ENCODE results near the gene ZNF341. TPM values are rescaled to one million over a fixed set of nuclear protein-coding genes. Genes with fewer than 3 reads are reported as not detected.

The ZNF341 gene
- total and polyA plus RNA-seq, 2 experiments from 2014 or later: 4.3 to 6.1 TPM

DNA sequence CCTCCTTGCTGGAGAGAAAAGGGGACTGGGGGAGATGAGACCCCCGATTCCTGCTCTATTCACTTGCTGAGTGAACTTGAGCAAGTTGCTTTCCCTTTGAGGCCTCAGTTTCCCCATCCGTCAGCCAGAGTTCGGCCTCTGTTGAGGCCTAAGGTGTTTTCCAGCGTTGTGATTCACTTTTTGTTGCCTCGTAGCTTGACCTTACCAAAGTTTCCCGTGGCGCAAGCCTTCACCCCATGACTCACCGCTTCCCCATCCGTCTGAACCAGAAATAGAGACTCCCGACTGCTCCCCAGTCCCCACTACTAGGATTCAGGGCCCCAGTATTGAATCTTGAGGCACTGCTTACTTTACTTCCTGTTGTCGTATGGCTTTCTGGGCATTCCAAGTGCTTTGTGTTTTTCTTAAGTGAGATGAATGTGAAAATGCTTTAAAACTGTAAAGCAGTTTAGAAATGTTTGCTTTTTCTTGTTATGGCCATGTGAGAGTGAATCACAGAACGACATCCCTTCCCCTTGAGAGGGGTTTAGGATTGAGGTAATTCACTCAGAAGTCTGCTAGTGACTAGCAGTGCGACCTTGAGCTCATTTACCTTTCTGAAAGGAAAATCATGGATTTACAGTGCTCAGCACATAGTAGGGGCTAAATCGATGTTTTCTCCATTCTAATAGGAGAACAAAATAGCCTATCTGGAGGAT, 80.5 kb downstream of the ZNF341 start:
- peaks cover 14% of the 10 kb centered on the region for H3K4me1 ChIP-seq (ENCODE audit: insufficient read depth)
- H3K4me1 Mint-ChIP-seq: peaks cover 24% of the 10 kb centered on the region
- no peaks in the 10 kb centered on the region for H3K27me3 ChIP-seq (ENCODE audit: insufficient read depth)
- peak overlapping the region; percentile 90 for H3K4me3 Mint-ChIP-seq
- no peaks in the 10 kb centered on the region for H3K9me2 ChIP-seq (ENCODE audit: insufficient read depth)
- peaks cover 35% of the 10 kb centered on the region for H4K20me1 ChIP-seq (replicated peaks; ENCODE audit: insufficient read depth)
- no peaks in the 10 kb centered on the region for H3F3A ChIP-seq (replicated peaks; ENCODE audit: low read depth)
- no peak for TF ChIP-seq POLR2AphosphoS5 (IDR thresholded peaks at IDR 0.05; ENCODE audit: low read depth)
- TF ChIP-seq, protein P1, sequence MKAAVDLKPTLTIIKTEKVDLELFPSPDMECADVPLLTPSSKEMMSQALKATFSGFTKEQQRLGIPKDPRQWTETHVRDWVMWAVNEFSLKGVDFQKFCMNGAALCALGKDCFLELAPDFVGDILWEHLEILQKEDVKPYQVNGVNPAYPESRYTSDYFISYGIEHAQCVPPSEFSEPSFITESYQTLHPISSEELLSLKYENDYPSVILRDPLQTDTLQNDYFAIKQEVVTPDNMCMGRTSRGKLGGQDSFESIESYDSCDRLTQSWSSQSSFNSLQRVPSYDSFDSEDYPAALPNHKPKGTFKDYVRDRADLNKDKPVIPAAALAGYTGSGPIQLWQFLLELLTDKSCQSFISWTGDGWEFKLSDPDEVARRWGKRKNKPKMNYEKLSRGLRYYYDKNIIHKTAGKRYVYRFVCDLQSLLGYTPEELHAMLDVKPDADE (IDR thresholded peaks at IDR 0.05): no peak
- no peak for TF ChIP-seq ZNF331 (CRISPR knock-in tag; IDR thresholded peaks at IDR 0.05; ENCODE audit: low read depth)
- TF ChIP-seq CREB1 (CRISPR knock-in tag; IDR thresholded peaks at IDR 0.05; ENCODE audit: low read depth): no peak
- TF ChIP-seq NANOG (IDR thresholded peaks at IDR 0.05; ENCODE audit: borderline replicate concordance): no peak
- TF ChIP-seq JUNB (IDR thresholded peaks at IDR 0.05; ENCODE audit: unreplicated experiment): no peak
- H3K27ac Mint-ChIP-seq: peak overlapping the region; percentile 87
- peak overlapping the region; percentile 83 for H3K27ac ChIP-seq (ENCODE audit: low read depth)
- H3K27me3 Mint-ChIP-seq (ENCODE audit: insufficient read depth, low read depth, poor library complexity): peaks cover 4% of the 10 kb centered on the region
- peaks cover 59% of the 10 kb centered on the region for H3K79me2 ChIP-seq (replicated peaks; ENCODE audit: insufficient read depth)
- H3K36me3 ChIP-seq (ENCODE audit: insufficient read depth): no peaks in the 10 kb centered on the region
- H3K4me3 ChIP-seq: peak overlapping the region; percentile 98
- H3K36me3 Mint-ChIP-seq (ENCODE audit: low read depth): peaks cover 3% of the 10 kb centered on the region; the same call in 1 of the 3 replicates
- H3K9me3 Mint-ChIP-seq: no peaks in the 10 kb centered on the region
- peak overlapping the region; percentile 100 for H3K4me2 ChIP-seq
- ATAC-seq: peak; percentile 17
- peak; percentile 57 for DNase-seq (ENCODE audit: low spot score)
- peak overlapping the region; percentile 88; the same call in 1 of the 2 replicates for H2AFZ ChIP-seq

GRCh38 chr20:33812908-33813462, 81.2 kb downstream of the ZNF341 start:
- H3K27ac ChIP-seq (ENCODE audit: low read depth): 0 out of 2 replicates have a peak overlapping the region, but pooled peaks have one; percentile 83
- H3K4me1 Mint-ChIP-seq: peaks cover 25% of the 10 kb centered on the region
- peaks cover 4% of the 10 kb centered on the region for H3K27me3 Mint-ChIP-seq (ENCODE audit: insufficient read depth, low read depth, poor library complexity)
- peaks cover 14% of the 10 kb centered on the region for H3K4me1 ChIP-seq (ENCODE audit: insufficient read depth)
- no peaks in the 10 kb centered on the region for H3K9me2 ChIP-seq (ENCODE audit: insufficient read depth)
- peaks cover 66% of the 10 kb centered on the region for H3K79me2 ChIP-seq (replicated peaks; ENCODE audit: insufficient read depth)
- H3K27ac Mint-ChIP-seq: 0 out of 2 replicates have a peak overlapping the region, but pooled peaks have one; percentile 14
- H3K4me3 ChIP-seq: peak overlapping the region; percentile 98
- peak; percentile 60 for DNase-seq (ENCODE audit: low spot score)
- no peaks in the 10 kb centered on the region for H3F3A ChIP-seq (replicated peaks; ENCODE audit: low read depth)
- H3K4me3 Mint-ChIP-seq: peak overlapping the region; percentile 90
- H4K20me1 ChIP-seq (replicated peaks; ENCODE audit: insufficient read depth): peaks cover 41% of the 10 kb centered on the region
- no peaks in the 10 kb centered on the region for H3K36me3 ChIP-seq (ENCODE audit: insufficient read depth)
- H3K4me2 ChIP-seq: peak overlapping the region; percentile 100
- peaks cover 3% of the 10 kb centered on the region; the same call in 1 of the 3 replicates for H3K36me3 Mint-ChIP-seq (ENCODE audit: low read depth)
- H3K27me3 ChIP-seq (ENCODE audit: insufficient read depth): no peaks in the 10 kb centered on the region
- no peaks in the 10 kb centered on the region for H3K9me3 Mint-ChIP-seq
- peak; percentile 3; the same call in 2 of the 3 replicates for ATAC-seq
- no peak overlapping the region for H2AFZ ChIP-seq
- no peak for TF ChIP-seq POLR2AphosphoS5 (IDR thresholded peaks at IDR 0.05; ENCODE audit: low read depth)
- no peak for TF ChIP-seq JUNB (IDR thresholded peaks at IDR 0.05; ENCODE audit: unreplicated experiment)
- TF ChIP-seq ZNF462 (CRISPR knock-in tag; IDR thresholded peaks at IDR 0.05): no peak
- no peak for TF ChIP-seq ZNF114 (CRISPR knock-in tag; IDR thresholded peaks at IDR 0.05)
- TF ChIP-seq STAT1 (IDR thresholded peaks at IDR 0.05; ENCODE audit: unreplicated experiment): no peak
- no peak for TF ChIP-seq NANOG (IDR thresholded peaks at IDR 0.05; ENCODE audit: borderline replicate concordance)
- TF ChIP-seq EZH2 (IDR thresholded peaks at IDR 0.05; ENCODE audit: low read depth, unreplicated experiment): no peak
- TF ChIP-seq, protein P2, sequence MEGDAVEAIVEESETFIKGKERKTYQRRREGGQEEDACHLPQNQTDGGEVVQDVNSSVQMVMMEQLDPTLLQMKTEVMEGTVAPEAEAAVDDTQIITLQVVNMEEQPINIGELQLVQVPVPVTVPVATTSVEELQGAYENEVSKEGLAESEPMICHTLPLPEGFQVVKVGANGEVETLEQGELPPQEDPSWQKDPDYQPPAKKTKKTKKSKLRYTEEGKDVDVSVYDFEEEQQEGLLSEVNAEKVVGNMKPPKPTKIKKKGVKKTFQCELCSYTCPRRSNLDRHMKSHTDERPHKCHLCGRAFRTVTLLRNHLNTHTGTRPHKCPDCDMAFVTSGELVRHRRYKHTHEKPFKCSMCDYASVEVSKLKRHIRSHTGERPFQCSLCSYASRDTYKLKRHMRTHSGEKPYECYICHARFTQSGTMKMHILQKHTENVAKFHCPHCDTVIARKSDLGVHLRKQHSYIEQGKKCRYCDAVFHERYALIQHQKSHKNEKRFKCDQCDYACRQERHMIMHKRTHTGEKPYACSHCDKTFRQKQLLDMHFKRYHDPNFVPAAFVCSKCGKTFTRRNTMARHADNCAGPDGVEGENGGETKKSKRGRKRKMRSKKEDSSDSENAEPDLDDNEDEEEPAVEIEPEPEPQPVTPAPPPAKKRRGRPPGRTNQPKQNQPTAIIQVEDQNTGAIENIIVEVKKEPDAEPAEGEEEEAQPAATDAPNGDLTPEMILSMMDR (conservative IDR thresholded peaks at IDR 0.05; ENCODE audit: low read depth in 2 of 2): no peak

Measured in GM23338 (cell line).